GM23338 (cell line): ENCODE data around the gene SAMHD1.
"Not testable (repeated sequence)": the region's sequence is repeated elsewhere in the genome, so short reads cannot be mapped to it uniquely, and the experiment has no call there.

Source experiments
- CREB1 ChIP-seq: fragments of 250-450 bp; sonication (Bioruptor Pico); IDR thresholded peaks from 2 replicates; pipeline ENCODE4 v1.5.0; 2020; ENCODE audit warnings: low read depth, mild to moderate bottlenecking, moderate library complexity
- CTCF ChIP-seq, 2 experiments: fragments of 200-600 bp in 1 of 2; sonication (generic) in 1 of 2; conservative IDR thresholded peaks; 2 replicates each; pipeline versions ENCODE4 v1.5.1 to v1.6.1; 2016 to 2017; ENCODE audit warnings: antibody characterized with exemption in 2 of 2, low read depth in 2 of 2, mild to moderate bottlenecking in 2 of 2, moderate library complexity in 1 of 2
- ETS1 ChIP-seq: IDR thresholded peaks from 2 replicates; pipeline ENCODE4 v1.6.1; 2016; ENCODE audit warnings: antibody characterized with exemption
- EZH2 ChIP-seq: fragments of 200-600 bp; sonication (generic); IDR thresholded peaks from one replicate; pipeline ENCODE4 v1.8.0; 2017; ENCODE audit warnings: antibody characterized with exemption, mild to moderate bottlenecking, low read depth; ENCODE audit not compliant: unreplicated experiment
- EZH2phosphoT487 ChIP-seq: fragments of 200-600 bp; sonication (generic); IDR thresholded peaks from one replicate; pipeline ENCODE4 v1.8.1; 2018; ENCODE audit warnings: antibody characterized with exemption; ENCODE audit not compliant: unreplicated experiment
- JUNB ChIP-seq: IDR thresholded peaks from one replicate; pipeline ENCODE4 v1.6.1; 2016; ENCODE audit warnings: antibody characterized with exemption; ENCODE audit not compliant: unreplicated experiment
- NANOG ChIP-seq: IDR thresholded peaks from 2 replicates; pipeline ENCODE4 v1.6.1; 2016; ENCODE audit warnings: antibody characterized with exemption, borderline replicate concordance
- POLR2AphosphoS5 ChIP-seq: IDR thresholded peaks from 2 replicates; pipeline ENCODE4 v1.6.1; 2016; ENCODE audit warnings: antibody characterized with exemption, low read depth
- REST ChIP-seq: IDR thresholded peaks from one replicate; pipeline ENCODE4 v1.6.1; 2018; ENCODE audit warnings: antibody characterized with exemption; ENCODE audit not compliant: unreplicated experiment
- ZNF114 ChIP-seq: fragments of 250-450 bp; sonication (Bioruptor Pico); IDR thresholded peaks from 2 replicates; pipeline ENCODE4 v1.5.0; 2020; ENCODE audit warnings: mild to moderate bottlenecking, moderate library complexity
- ZNF331 ChIP-seq: fragments of 250-450 bp; sonication (Bioruptor Pico); IDR thresholded peaks from 2 replicates; pipeline ENCODE4 v1.5.0; 2020; ENCODE audit warnings: low read depth, mild to moderate bottlenecking, moderate library complexity

GRCh38 chr20:36875093-36875492 lies 76.4 kb downstream of the SAMHD1 start:
- TF ChIP-seq CTCF (conservative IDR thresholded peaks at IDR 0.05; ENCODE audit: low read depth in 2 of 2); ETS1; NANOG; CREB1 (CRISPR knock-in tag); POLR2AphosphoS5; EZH2phosphoT487; REST; EZH2; JUNB; ZNF331 (CRISPR knock-in tag); ZNF114: not testable (repeated sequence)
